ENCODE data around the gene ADIRF.
"Not testable (repeated sequence)": the region's sequence is repeated elsewhere in the genome, so short reads cannot be mapped to it uniquely, and the experiment has no call there.

The ADIRF gene

DNA sequence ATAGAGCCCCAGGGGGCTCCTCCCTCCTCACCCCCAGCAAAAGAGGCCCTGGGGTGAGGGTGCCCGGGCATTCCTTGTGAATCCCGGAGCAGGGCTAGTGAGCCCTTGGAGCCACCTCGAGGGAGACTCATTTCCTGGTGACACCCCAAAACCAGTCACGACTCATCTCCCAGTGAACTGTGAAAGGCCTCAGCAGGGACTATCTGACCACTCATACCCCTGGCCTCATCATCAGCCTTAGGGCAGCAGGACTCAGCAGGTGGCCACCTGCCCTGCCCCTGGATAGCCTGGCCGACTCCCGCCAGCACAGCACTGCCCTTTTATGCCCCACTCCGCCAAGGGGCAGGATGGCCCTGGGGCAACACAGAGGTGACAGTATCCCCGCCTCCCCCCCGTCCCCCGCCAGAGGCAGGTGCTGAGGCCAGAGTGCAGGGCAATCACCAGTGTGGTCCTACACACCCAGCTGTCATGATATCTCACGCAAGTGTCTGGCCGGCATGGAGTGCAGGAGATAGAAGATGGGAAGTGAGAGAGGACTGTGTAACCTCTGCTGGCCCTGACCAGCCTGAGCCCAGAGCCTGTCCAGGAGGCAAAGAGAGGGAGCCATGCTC lies 6.7 kb upstream of the ADIRF start:
- no peak for DNase-seq

DNA sequence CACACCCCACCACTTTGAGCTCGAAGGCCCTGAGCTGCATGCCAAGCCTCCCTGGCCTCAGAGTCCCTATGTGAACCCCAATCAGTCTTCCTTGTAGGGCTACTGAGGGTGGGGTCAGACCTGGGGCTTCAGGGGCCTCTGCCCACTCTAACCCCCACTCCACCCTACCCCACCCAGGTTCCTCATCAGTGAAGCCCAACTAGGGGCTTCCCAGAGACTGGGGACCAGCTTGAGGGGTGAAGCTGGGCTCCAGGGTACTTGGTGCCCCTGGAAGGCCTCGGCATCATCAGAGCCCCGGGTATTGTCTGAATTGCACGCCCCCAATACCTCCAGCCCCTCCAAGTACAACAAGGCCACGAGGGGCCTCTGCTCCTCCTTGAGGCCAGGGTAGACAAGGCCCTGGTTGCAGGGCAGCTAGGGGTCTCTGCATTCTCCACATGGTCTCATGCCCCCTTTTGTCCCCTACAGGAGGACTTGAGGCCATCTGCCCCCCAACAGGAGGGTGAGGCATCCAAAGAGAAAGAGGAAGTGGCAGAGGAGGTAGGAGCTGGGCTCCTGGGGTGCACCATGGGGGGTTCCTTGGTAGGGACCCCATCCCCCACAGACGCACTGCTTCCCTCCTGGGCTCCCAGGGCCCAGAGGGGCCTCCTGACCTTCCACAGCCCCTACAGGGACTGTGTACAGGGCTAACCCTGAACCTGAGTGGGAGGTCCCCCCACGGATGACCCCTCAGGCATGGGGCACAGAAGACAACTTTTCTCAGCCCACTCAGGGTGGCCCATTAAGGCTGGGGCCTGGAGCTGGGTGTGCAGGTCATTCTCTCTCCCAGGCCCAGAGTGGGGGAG lies 5.9 kb upstream of the ADIRF start:
- DNase-seq: no peak

DNA sequence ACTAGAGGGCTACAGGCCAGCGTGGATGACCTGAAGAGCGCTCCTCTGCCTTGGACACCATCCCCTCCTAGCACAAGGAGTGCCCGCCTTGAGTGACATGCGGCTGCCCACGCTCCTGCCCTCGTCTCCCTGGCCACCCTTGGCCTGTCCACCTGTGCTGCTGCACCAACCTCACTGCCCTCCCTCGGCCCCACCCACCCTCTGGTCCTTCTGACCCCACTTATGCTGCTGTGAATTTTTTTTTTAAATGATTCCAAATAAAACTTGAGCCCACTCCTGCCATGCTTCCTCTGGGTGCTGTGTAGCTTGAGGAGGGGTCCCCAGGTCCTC lies 5.3 kb upstream of the ADIRF start:
- DNase-seq: no peak

DNA sequence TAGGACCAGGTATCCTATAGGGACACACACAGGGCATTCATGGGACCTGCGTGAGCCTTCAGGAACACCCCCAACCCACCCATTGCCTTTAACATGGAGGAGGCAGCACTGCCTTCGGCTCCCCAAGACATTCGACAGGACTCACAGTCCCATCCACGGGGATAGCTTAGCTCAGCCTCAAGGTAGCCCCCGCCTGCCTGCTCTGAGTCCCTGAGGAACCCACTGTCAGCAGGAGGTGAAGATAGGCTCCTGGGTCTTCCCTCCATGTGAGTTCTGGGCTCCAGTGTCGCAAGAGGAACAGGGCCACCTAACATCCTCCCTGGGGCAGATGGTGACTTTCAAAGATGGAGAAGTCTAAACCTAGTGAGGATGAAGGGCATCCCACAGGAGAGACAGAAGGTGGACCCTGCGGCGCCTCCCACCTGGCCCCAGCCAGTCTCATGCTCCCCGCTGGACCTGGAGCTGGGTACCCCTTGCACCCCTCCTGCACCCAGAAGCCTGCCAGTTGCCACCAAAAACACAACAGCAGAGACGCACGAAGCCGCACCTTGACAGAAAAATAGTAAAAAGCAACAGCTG lies 4.9 kb upstream of the ADIRF start:
- DNase-seq: no peak

DNA sequence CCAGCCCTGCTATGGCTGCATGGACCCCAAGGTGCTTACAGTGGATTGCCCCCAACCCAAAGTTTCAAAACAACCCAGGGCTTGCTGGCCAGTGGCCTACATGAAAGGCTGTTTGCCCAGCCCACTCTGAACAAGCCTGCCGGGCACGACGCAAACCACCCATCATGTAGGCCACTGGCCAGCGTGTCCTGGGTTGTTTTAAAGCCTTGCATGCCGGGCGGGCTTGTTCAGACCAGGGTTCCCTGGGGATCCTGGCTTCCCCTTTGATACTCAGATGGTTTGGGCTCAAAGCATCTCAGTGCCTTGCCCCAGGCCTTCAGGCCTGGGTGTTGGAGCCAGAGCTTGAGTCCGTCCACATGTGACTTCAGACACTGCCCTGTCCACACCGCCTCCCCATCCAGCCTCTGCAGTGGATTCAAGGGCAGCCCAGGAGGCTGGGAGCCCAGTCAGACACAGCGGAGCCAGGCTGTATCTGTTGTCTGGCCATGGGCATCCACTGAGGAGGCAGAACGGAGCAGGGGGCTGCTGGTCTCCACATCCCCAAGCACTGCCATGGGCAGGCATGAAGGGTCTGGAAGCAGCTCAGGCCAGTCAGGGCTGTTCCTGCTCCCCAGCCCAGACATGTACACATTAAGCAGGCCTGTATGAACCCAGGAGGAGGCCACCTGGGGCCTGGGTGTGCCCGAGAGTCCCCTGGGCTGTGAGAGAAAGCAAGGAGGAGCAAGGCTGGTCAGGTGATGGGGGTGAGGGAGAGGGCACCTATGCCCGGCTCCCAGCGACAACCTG lies 4.0 kb upstream of the ADIRF start:
- no peak for DNase-seq

DNA sequence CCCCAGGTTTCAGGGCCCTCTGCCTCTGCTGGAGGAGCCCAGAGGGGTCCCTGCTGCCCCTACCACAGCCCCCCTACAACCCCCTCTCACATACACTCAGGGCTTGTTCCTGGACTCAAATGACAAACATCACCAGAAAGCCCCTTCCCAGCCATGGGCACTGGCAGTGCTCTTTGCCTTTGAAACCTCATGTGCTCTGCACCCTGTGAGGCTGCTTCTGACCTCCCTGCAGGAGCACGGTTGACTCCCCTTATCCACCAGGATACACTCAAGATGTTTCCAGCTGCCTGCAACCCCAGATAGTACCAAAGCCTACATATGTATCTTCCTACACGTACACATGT lies 3.5 kb upstream of the ADIRF start:
- DNase-seq: no peak

DNA sequence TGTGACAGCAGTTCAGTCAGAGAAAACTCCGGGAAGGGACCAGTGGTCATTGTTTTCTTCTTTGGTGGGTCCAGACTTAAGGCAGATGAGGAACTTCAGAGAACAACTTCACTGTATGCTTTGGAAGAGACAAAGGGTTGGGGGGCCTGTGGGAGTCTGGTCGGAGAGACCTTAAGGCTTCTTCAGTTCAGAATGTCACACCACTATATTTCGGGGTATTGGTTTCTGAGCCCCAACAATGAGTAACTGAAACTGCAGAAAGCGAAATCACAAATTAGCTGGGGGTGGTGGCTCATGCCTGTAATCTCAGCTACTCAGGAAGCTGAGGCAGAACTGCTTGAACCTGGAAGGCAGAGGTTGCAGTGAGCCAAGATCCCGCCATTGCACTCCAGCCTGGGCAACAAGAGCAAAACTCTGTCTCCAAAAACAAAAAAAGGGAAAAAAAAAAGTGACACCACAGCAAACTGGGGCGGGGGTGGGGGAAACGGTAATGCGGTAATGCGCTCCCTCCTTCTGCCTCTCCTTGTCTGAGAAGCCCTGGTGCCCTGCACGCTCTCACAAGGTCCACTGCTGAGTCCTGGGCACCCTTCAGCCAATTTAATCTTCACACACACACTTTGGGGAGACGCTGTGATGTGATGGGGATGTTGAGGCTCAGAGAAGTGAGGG lies 2.2 kb upstream of the ADIRF start:
- no peak for DNase-seq

DNA sequence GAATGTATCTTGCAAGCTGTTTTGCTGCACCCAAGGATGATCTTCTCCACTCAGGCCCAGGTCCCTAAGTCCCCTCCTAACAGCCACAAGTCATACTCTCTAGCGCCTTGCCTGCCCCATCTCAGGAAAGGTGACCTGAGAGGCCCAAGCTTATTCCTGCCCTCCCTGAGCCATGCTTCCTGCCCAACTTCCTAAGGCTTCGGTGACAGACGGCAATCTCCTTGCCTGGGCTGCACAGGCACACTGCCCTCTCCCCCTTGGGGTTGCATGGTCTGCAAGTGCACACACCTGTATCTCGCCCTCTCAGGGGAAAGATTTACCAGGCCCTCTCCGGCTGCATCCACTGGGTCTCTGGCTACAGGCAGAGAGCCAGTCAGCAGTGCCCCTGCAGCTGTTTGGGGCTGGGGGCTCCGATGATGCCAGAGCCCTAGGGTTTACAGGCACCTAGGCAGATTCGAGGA lies 771 bp upstream of the ADIRF start:
- no peak for DNase-seq

DNA sequence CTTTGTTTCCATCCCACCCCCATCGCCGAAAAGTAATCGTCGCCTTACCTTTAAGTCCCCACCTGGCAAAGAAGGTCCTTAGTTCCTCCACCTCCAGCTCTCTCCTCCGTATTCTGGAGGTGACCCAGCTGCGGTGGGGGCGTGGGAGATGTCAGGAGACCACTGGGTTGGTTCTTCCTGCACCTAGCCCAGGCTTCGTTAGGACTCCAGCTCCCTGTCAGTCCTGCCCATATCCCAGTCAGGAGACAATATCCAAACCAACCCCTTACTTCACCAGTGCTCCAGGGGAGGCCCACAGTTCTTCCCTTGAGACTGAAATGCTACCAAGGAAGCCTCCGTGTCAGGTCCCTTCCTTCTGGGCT lies 693 bp downstream of the ADIRF start:
- DNase-seq: no peak

DNA sequence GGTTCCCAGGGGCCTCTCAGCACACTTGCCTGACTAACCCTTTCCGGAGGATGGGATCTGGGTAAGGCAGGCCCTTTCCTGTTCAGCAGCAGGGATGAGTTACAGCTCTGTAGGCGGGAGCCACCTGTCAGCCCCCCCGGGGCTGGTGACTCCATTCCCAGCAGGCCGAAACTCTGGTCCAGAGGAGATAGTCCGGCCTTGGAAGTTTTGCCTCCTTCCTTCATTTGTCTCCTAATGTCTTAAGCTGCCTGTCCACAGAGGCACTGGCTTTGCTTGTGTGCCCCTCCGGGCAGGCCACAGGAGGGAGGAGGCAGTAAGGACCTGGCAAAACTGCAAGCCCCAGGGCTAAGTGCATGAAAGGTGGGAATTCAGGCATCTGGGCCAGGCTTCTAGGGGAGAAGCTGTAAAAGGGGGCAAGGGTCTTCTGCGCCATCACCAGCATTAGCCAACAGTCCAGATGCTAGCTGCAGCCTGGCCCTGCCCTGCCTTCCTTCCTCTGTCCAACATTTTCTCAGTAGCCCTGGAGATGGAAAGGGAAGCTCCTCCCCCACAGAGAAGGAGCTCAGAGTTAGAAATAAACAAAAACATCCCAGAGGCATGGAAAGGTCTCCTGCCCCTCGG lies 1.2 kb downstream of the ADIRF start:
- no peak for DNase-seq

DNA sequence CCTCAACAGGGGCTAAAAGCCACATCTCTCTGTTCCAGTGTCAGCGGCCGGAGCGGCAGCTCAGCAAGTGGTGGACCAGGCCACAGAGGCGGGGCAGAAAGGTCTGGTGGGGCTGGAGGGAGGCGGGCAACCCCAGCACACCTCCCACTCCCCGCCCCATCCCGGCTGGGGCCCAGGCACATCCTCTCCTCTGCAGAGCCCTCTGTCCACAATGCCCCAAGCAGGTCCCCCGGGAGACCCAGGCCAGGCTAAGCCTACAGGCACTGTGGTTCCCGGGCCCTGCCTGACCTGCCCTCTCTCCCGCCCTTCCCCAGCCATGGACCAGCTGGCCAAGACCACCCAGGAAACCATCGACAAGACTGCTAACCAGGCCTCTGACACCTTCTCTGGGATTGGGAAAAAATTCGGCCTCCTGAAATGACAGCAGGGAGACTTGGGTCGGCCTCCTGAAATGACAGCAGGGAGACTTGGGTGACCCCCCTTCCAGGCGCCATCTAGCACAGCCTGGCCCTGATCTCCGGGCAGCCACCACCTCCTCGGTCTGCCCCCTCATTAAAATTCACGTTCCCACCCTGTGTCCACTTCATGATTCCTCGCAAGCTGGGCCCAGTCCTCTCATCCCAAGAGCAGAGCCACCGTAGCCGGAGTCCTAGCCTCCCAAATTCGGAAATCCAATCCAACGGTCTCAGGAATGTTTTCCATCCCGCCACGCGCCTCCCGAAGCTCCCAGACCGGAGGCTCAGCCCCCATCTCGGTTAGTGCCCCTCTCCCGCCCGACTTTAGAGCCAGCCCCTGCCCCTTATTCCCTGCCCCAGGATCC lies 2.1 kb downstream of the ADIRF start:
- DNase-seq: no peak

DNA sequence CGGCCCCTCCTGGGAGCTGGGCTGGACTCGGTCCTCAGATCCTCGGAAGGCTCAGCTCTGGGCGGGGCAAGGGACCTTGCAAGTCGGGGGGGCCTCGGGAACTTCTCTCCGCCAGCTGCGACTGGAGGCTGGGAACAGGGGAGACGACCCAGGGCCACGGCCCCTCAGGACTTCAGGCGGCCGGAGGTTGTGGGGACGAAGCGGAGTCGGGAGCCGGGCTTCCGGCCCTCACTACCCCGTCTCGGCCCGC lies 2.6 kb downstream of the ADIRF start:
- no peak for DNase-seq

DNA sequence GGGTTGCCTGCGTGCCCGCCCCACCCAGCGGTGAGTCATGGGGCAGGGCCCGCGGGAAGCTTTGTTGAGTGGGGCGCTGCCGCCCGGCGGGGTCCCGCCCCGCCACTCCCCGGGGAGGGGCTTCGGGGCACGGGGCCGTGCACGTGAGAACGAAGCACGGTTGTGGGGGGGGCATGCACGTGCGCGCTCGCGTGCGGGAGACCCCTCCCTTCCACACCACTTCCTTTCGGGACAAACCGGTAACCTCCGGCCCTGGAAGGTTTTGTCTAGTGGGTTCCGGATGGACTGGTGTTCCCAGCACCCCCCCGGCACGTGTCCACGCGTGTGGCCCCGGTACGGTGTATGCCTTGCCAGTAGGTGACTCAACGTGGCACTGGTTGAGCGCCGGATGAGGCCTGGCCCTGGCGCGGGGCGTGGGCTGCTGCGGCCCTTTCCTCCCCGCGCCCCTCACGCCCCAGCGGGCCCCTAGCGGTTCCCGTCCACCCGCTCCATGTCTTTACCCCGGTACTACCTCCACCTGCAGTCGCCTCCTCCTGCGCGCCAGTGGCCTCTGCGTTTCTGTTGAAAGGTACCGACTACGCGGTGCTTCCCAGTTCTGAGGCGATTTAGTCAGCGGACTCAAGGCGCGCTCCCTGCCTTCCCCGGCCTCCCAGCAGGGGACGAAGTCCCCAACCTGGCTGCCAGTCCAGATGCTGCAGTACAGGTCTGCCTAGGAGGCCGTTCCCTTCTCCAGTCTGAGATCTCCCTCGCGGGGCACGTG lies 3.1 kb downstream of the ADIRF start:
- DNase-seq: no peak

DNA sequence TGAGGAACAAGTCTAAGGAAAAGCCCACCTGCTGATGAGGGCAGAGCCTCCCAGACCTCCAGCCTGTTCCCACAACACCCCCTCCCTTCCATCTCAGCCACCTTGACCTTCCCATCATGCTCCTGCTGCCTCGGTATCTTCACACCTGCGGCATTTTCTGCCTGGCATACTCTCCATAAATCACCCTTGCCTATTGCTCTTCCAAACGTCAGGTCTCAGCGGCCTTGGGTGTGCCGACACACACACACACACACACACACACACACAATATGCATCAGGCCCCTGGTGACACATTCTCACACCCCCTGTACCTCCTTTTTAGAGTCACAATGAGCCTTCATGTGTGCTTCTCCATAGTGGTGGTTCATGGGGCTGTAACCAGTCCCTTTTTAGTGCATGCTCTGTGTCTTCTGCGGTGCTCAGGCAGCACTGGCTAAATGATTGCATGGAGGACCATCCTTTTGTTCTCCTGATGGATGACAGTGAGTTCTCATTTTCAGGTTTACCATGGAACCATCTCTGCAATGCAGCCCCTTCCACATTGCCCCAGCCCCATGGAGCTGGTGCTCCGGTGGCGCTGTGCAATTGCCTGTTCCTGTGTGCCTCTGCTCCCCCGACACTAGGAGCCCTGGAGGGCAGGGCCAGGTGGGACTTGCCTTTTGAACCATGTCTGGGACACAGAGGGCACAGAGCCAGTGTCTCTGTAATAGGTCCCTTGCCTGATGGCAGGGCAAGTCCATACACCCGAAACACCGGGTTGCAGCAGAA lies 4.5 kb downstream of the ADIRF start:
- DNase-seq: no peak

DNA sequence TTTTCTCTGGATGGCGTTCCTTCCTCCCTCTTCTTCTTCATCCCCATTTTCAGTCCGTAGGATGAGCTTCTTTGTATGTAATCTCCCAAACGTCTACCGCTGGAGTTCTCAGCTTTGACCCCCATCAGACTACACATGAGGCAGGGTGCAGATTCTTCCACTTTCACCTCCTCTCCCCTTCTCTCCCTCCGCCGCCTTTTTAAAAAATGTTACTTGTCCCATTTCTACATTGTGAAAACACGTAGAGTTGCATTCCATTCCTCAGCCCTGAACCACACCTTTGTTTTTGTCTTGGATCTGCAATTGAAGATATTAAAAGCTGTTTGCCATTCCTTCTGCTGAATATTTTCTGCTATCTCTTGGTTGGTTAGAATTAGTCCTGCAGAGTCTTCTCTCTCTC lies 6.2 kb downstream of the ADIRF start:
- no peak for DNase-seq

DNA sequence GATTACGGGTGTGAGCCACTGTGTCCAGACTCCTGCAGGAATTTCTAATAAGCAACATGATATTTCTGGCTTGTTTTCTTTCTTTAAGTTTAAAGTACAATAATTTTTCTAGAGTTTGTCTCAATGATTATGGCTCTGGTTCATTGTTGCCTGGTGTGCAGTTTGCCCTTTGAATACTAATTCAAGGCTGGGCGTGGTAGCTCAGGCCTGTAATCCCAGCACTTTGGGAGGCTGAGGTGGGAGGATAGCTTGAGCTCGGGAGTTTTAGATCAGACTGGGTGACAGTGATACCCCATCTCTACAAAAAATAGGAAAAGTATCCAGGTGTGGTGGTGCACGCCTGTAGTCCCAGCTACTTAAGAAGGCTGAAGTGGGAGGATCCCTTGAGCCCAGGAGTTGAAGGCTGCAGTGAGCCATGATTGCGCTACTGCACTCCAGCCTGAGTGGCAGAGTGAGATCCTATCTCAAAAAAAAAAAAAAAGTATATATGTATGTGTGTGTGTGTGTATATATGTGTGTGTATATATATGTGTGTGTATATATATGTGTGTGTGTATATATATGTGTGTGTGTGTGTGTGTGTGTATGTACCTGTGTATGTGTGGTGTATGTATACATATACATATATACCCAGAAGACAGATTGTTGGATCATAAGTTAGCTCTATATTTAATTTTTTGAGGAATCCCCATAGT lies 8.2 kb downstream of the ADIRF start:
- no peak for DNase-seq

DNA sequence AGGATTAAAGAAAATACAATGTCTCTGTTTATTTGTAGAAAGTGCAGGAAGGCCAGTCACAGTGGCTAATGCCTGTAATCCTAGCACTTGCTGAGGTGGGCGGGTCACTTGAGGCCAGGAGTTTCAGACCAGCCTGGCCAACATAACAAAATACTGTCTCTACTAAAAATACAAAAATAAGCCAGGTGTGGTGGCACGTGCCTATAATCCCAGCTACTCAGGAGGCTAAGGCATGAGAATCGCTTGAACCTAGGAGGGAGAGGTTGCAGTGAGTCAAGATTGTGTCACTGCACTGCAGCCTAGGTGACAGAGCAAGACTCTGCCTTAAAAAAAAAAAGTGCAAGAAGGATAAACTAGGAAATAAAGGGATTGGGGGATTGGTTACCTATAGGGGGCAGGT lies 10.2 kb downstream of the ADIRF start:
- not testable (repeated sequence) for DNase-seq

DNA sequence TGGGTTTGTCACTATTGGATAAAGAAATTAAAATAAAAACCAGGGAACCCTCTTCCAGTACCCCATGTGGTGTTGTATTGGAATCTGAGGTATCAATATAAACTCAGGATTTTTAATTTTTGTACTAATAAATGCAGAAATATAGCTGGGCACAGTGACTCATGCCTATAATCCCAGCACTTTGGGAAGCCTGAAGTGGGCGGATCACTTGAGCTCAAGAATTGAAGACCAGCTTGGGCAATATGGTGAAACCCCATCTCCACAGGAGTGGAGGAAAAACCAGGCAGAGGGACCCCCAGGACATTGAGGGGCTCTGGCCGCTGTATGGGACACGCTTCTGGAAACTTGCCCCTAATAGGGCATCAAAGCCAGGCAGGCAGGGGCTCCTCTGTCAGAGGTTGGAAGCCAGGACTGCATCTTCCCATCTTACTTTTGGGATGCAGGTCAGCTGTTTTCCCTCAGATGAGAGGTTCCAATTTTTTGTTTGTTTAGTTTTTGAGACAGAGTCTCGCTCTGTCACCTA lies 11.1 kb downstream of the ADIRF start:
- no peak for DNase-seq

DNA sequence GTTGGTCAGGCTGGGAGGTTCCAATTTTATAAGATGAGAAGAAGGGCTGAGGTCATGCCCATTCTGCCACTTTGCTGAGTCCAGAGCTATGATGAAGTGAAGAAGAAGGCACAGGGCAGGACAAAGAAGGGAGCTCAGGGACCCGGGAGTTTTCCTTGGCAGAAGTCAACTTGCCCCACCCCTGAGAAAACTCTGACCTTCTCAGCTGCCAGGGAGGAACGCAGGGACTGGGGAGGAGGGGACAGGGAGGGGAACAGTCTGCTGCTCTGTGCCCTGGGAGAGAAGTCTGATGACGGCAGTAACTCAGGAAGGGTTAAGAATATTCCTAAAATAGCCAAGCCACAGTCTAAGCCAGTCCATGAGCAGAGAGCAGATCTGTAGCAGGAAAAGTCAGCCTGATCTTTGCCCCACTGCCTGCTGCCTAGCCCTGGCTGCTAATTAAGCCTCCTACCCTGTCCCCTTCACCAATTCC lies 11.7 kb downstream of the ADIRF start:
- DNase-seq: no peak

DNA sequence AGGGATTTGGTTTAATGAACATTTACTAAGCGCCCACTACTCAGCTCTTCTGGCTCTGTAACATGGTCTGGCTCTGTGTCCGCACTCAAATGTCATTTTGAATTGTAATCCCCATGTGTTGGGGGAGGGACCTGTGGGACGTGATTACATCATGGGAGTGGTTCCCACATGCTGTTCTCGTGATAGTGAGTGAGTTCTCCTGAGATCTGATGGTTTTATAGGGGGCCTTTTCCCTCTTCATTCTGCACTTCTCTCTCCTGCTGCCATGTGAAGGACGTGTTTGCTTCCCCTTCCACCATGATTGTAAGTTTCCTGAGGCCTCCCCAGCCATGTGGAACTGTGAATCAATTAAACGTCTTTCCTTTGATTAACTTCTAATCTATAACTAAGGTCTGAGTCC lies 12.7 kb downstream of the ADIRF start:
- DNase-seq: not testable (repeated sequence)

All from NCI-H1694 (cell line).